NCI-H1436 treated with DMSO at 0.1 percent for 48 hours (cell line): ENCODE data around the gene PLOD1.
"Not testable (repeated sequence)": the region's sequence is repeated elsewhere in the genome, so short reads cannot be mapped to it uniquely, and the experiment has no call there.

ENCODE experiments used
- DNase-seq: peaks from one replicate; lab custom pipeline; 2025; lab: John Stamatoyannopoulos, UW

The PLOD1 gene

GRCh38 chr1:11938722-11939526, 4.4 kb downstream of the PLOD1 start:
- DNase-seq = no peak

DNA sequence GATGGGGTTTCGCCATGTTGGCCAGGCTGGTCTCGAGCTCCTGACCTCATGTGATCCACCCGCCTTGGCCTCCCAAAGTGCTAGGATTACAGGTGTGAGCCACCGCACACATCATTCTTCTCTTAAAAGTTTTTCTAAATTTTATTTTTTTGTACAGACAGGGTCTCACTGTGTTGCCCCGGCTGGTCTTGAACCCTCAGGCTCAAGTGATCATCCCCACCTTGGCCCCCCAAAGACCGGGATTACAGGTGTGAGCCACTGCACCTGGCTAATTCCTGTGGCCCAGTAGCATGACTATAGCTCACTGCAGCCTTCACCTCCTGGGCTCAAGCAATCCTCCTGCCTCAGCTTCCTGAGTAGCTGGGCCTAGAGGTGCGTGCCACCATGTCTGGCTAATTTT, 5.3 kb downstream of the PLOD1 start:
- not testable (repeated sequence) for DNase-seq

DNA sequence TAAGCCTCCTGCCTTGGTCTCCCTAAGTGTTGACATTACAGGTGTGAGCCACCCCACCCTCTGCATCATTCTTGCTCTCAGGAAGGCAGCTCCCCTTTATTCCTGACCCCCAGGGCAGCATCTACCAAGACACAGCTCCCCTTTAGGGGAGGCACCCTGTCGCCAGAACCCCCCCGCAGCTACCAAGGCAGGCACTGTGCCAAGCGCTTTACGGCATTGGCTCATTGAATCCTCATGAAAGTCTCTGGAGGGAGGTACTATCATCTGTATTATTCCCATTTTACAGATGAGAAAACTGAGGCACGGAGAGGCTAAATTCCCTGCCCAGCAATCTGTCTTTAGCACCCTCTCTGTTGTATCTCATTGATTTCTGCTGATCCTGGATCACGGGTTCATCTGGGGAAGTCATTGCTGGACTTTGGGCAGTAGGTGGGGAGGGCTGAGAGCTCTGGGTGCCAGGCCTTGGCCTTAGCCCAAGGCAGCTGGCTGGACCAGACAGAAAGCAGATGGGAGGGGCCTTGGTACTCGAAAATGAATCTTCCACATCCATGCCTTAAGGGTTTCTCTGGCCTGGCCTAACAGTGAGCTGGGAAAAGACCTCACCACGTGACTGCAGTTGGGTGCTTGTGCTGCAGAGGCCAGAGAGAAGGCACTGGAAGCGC, 5.9 kb downstream of the PLOD1 start:
- no peak for DNase-seq

DNA sequence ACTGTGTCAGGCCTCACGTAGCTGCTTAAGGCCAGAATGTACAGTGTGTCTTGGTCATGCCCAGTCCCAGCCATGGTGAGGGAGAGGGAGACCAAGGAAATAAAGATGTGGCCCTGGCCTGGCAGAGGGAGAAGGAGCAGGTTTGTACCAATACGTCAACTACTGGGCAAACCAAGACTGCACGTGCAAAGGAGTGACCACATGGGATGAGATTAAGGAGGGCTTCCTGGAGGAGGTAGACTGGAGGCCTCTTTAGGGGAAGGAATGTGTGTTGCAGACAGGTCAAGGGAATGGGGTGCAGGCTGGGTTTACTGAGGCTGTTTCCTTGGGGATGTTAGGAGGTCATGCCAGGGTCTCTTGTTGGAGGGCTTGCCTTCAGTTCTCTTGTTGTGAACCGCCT, 7.8 kb downstream of the PLOD1 start:
- DNase-seq = no peak

DNA sequence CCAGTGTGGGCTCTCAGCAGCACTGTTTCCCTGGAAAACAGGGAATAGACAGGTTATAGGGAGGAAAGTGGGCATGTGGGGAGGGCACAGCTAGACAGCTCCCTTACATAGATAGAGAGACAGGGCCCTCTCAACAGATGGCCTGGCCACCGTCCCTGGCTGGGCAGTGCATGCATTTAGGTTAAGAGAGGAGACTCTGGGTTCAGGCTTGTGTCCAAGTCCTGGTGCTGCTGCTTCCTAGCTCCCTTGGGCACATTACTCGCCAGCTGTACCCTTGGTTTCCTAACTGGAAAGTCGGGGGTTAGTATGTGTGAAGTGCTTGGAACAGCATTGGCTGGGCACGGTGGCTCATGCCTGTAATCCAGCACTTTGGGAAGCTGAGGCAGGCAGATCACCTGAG, 9.1 kb downstream of the PLOD1 start:
- DNase-seq = no peak

DNA sequence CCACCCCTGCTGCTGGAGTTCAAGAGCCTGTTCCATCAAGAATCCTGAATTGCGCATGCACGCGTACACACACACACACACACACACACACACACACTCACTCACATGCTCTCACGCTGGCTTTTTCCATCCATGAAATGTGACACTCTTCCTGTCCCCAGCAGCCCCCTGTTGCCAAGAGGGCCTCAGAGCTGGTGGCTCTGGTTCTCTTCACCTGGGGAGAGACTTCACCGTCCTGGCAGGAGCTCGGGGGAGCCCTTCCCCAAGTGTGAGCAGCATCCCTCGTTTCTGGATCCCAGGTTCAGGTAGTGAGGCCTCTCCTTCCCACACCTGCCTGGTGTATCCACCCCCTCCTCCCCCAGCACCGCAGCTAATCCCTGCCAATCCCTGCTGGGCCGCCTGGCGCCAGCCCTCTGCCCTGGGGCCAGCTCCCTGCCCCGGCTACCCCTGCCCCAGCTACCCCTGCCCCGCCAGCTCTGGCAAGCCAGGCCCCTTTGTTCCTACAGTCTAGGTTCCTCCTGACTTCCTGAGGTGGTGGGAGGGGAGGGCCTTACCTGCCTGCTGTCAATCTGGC, 9.9 kb downstream of the PLOD1 start:
- DNase-seq = peak; percentile 76

DNA sequence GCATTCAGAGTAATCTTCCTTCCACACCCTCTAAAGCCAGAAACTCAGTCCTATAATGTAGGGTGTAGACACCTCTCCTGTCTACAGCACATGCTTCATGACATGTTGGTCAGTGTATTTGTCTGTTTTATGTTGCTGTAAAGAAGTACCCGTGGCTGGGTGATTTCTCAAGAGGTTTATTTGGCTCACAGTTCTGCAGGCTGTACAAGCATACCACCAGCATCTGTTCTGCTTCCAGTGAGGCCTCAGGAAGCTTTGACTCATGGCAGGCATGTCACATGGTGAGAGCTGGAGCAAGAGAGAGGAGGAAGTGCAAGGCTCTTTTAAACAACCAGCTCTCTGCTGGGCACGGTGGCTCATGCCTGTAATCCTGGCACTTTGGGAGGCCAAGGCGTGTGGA, 12.1 kb downstream of the PLOD1 start:
- DNase-seq = no peak

GRCh38 chr1:11948822-11949458, 14.4 kb downstream of the PLOD1 start:
- no peak for DNase-seq

DNA sequence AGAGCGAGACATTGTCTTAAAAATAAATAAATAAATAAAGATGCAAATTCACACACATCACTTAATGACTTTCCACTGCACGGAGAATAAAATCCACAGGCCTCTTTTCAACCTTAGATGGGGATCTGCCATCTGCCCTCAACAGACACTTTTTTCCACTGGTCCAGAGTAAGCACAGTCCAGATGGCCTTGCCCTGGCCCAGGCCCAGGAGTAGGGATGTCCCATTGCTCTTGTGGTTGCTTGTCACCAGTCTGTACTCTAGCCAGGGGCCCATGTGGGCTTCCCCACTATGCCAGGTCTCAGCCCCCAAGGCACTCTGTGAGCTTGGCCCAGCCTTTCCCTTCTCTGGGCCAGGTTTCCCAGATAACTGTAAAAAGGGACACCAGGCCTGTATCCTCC, 17.4 kb downstream of the PLOD1 start:
- DNase-seq = no peak

DNA sequence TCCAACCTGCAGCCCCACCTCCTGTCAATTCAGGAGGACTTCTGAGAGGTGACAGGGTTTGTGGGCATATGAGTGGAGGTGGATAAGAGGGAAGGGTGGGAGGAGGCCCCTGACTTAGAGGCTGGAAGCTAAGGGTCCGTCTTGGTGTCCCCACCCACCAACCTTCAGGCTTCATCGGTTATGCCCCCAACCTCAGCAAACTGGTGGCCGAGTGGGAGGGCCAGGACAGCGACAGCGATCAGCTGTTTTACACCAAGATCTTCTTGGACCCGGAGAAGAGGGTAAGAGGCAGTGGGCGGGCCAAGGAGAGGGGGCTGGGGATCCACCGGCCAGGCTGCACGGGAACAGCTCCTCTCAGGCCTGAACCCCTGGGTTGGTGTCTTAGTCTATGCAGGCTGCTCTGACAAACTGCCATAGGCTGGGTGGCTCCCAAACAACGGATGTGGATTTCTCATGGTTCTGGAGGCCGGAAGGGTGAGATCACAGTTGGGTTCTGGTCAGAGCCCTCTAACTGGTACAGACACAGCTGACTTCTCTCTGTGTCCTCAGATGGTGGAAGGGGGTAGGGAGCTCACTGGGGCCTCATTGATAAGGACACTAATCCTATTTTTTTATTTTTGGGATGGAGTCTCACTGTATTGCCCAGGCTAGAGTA, 18.1 kb downstream of the PLOD1 start:
- no peak for DNase-seq

DNA sequence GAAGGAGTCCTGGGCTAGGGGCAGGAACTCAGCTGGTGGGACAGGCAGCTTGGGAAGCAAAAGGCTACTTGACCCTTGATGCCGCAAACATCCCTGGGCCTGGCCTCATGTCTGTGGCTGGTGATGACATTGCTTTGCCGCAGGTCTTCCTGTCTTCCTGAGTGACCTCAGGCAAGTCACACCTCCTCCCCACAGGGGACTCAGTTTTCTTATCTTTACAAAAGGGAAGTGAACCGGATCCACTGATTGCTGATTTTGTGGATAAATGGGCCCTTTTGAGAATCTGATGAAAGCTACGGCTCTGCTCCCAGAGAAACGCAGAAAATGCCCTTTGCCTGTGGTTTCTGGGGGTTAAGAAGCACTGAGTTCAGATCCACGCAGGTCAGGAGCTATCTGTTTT, 20.7 kb downstream of the PLOD1 start:
- DNase-seq = no peak

DNA sequence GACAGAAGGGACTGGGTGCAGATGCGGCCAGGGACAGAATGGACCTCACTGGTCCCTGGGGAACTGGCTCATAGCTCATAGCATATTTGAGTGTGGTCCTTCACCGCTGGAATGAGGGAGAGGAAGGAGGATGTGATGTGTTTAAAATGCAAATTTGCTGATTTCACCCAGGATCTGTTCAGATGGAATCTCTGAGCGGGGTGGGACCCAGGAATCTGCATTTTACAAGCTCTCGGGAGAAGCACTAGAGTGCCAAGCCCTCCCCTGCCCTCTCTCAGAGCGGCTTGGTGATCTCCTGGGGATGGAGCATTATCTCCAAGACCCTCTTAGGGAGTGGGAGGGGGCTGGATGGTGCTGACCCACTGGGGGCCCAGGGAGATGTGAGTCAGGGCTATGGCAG, 22.9 kb downstream of the PLOD1 start:
- DNase-seq = no peak

DNA sequence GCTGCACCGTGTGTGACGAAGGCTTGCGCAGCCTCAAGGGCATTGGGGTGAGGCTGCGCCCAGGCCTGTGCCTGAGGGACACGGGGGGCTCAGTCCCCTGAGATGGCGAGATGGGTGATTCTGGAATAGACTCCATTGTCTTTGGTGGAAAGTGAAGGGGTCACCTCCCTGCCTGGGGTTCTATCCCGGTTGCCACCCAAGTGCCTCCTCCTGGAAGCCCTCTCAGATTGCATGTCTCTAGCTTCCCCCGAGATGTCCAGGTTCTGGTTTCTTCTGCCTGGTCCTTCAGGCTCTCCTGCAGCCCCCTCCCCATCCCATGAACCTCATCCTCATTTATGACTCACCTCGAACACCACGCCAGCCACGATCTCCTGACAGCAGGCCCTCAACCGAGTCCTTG, 23.4 kb downstream of the PLOD1 start:
- DNase-seq = no peak

GRCh38 chr1:11960276-11960675, 25.8 kb downstream of the PLOD1 start:
- DNase-seq = no peak

DNA sequence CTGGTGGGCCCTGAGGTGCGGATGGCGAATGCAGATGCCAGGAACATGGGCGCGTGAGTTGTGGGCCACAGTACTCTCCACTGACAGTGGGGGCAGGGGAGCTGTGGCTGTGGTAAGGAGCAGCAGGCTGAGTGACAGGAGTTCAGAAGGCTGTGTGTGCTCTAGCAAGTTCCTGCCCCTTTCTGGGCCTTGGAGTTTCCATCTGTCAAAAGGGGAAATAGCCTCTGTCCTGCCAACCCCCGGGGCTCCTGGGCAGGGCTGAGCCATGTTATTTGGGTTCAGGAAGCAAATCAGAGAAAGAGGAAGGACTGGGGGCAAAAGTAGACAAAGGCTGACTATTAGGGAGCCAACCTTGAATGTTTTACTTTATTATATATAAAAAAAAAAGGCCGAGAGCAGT, 26.2 kb downstream of the PLOD1 start:
- DNase-seq = no peak

- no peak for DNase-seq
Measured at GRCh38 chr1:11961230-11961629, 26.7 kb downstream of the PLOD1 start.

GRCh38 chr1:11963622-11964021, 29.1 kb downstream of the PLOD1 start:
- no peak for DNase-seq

GRCh38 chr1:11964656-11965055, 30.1 kb downstream of the PLOD1 start:
- DNase-seq = no peak

- DNase-seq = no peak
Measured at GRCh38 chr1:11967028-11967547, 32.6 kb downstream of the PLOD1 start.

DNA sequence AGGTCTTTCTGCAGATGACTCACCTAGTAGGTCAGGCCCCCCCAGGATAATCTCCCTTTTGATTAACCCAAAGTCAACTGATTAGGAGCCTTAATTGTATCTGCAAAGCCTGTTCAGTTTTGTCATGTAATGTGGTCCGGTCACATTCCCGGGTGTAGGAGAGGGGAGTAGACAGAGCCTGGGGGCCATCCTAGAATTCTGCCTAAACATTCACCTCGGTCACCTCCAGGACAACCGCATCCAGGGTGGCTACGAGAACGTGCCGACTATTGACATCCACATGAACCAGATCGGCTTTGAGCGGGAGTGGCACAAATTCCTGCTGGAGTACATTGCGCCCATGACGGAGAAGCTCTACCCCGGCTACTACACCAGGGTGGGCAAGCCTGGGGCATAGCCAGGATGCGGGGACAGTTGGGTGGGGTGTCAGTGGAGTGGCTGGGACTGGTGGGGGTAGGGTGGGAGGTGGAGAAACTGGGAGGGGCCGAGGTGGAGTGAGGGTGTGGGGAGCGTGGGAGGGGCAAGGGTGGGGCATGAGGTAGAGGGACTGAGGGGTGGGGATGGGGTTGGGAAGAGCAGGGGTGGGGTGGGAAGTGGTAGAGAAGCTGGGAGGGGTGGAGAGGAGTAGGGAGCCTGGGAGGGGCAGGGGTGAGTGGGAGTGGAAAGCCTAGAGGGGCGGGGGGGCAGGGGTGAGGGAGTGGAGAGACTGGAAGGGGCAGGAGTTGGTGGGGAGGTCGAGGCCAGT, 36.1 kb downstream of the PLOD1 start:
- no peak for DNase-seq

GRCh38 chr1:11977625-11978024, 43.1 kb downstream of the PLOD1 start:
- no peak for DNase-seq
